ENCODE data around the gene TMEM120A.

The TMEM120A gene

DNA sequence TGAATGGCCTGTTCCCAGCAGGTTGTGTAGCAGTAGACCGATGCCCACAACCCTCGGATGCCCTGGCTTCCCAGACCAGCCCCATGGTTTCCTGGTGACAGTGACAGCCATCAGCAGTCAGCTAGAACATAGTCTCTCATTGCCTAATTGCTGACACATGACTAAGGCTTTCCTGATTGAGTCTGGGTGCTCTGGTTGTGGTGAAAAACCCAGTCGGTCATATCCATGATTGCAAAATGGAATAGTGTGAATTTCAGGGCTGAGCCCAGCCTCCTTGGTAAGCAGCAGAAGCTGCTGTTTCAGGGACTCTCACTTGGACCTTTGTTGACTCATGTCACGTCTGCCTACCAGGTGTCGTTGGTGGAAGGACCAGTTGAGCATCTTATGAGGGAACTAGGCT lies 42.9 kb downstream of the TMEM120A start:
- Histone ChIP-seq H3K27me3 (replicated peaks; ENCODE audit: insufficient read depth, low read length) (no peaks in the 10 kb centered on the region), H3K9ac (ENCODE audit: low read length) (no peak overlapping the region), H2AFZ (ENCODE audit: low read length) (no peak overlapping the region), H3K4me3 (ENCODE audit: low read length) (no peak overlapping the region), H3K36me3 (replicated peaks; ENCODE audit: insufficient read depth, low read length) (no peaks in the 10 kb centered on the region), H3K4me1 (ENCODE audit: low read length) (no peaks in the 10 kb centered on the region), H3K79me2 (ENCODE audit: low read length) (0 out of 2 replicates have a peak, but pooled peaks cover 4% of the 10 kb centered on the region), H4K20me1 (ENCODE audit: insufficient read depth, low read length) (no peaks in the 10 kb centered on the region), H3K27ac (ENCODE audit: low read length) (no peak overlapping the region), H3K9me2 (replicated peaks; ENCODE audit: insufficient read depth, low read length) (no peaks in the 10 kb centered on the region), H3F3A (ENCODE audit: insufficient read depth, low read length) (no peaks in the 10 kb centered on the region), H3K9me3 (replicated peaks; ENCODE audit: insufficient read depth, low read length) (no peaks in the 10 kb centered on the region), H3K4me2 (ENCODE audit: low read depth, low read length) (no peak overlapping the region)
- DNase-seq: no peak
- TF ChIP-seq, protein P1, sequence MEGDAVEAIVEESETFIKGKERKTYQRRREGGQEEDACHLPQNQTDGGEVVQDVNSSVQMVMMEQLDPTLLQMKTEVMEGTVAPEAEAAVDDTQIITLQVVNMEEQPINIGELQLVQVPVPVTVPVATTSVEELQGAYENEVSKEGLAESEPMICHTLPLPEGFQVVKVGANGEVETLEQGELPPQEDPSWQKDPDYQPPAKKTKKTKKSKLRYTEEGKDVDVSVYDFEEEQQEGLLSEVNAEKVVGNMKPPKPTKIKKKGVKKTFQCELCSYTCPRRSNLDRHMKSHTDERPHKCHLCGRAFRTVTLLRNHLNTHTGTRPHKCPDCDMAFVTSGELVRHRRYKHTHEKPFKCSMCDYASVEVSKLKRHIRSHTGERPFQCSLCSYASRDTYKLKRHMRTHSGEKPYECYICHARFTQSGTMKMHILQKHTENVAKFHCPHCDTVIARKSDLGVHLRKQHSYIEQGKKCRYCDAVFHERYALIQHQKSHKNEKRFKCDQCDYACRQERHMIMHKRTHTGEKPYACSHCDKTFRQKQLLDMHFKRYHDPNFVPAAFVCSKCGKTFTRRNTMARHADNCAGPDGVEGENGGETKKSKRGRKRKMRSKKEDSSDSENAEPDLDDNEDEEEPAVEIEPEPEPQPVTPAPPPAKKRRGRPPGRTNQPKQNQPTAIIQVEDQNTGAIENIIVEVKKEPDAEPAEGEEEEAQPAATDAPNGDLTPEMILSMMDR (IDR thresholded peaks at IDR 0.05; ENCODE audit: low read length): no peak
- TF ChIP-seq EZH2 (optimal IDR thresholded peaks at IDR 0.05; ENCODE audit: low read depth, low read length) (no peak), EZH2phosphoT487 (IDR thresholded peaks at IDR 0.05; ENCODE audit: low read length) (no peak)

DNA sequence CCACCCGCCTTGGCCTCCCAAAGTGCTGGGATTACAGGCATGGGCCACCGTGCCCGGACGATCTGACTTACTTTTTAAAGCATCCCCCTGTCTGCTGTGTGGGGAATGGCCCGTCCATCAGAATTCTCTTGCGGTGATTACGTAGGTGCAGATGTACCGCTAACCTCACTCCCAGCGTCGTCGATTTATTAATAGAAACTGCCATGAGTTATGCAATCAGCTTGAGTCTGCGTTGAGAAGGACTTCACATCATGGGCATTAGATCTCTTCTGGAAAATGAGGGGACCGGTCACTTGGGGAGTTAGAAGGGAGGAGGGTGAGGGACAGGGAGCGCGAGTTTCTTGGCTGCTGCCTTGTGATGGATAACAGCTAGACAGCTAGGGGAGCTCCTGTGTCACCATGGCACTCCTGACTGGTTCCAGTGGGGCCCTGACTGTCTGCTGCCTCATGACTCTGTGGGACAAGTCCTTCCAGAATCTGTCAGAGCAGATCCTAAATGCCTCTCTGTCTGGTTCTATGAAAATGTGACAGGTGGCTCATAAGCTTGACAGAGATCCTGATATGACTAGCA lies 44.2 kb downstream of the TMEM120A start:
- Histone ChIP-seq H3K27ac (ENCODE audit: low read length) (no peak overlapping the region), H3K4me2 (ENCODE audit: low read depth, low read length) (no peak overlapping the region), H3K79me2 (ENCODE audit: low read length) (0 out of 2 replicates have a peak, but pooled peaks cover 4% of the 10 kb centered on the region), H3F3A (ENCODE audit: insufficient read depth, low read length) (no peaks in the 10 kb centered on the region), H2AFZ (ENCODE audit: low read length) (no peak overlapping the region), H3K36me3 (replicated peaks; ENCODE audit: insufficient read depth, low read length) (no peaks in the 10 kb centered on the region), H3K9me3 (replicated peaks; ENCODE audit: insufficient read depth, low read length) (no peaks in the 10 kb centered on the region), H3K9me2 (replicated peaks; ENCODE audit: insufficient read depth, low read length) (no peaks in the 10 kb centered on the region), H3K4me1 (ENCODE audit: low read length) (no peaks in the 10 kb centered on the region), H4K20me1 (ENCODE audit: insufficient read depth, low read length) (no peaks in the 10 kb centered on the region), H3K9ac (ENCODE audit: low read length) (no peak overlapping the region), H3K27me3 (replicated peaks; ENCODE audit: insufficient read depth, low read length) (no peaks in the 10 kb centered on the region), H3K4me3 (ENCODE audit: low read length) (no peak overlapping the region)
- no peak for DNase-seq
- TF ChIP-seq EZH2phosphoT487 (IDR thresholded peaks at IDR 0.05; ENCODE audit: low read length) (no peak), EZH2 (optimal IDR thresholded peaks at IDR 0.05; ENCODE audit: low read depth, low read length) (no peak)
- TF ChIP-seq, protein P1 (IDR thresholded peaks at IDR 0.05; ENCODE audit: low read length): no peak

DNA sequence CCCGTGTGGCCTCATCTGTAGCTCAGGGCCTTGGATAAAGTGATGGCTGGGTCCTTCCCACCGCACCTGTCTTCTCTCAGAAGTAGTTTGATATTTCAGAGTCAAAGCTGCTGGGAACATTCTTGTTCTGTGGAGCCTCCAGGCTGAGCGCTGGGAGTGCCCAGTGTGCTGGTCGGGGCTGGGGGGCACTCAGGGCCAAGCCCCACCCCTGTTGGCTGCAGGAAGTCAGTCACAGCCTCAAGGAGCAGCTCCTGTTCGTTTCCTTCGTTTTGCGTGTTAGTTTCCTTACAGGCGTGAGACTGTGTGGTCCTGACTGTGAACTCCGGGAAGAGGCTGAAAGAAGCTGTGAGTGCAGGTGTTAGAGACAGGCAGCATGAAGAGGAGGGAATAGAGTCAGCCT lies 46.2 kb downstream of the TMEM120A start:
- no peak overlapping the region for H3K27ac ChIP-seq (ENCODE audit: low read length)

More for the DNA sequence above, 46.2 kb downstream of the TMEM120A start:
- Histone ChIP-seq H3K4me1 (ENCODE audit: low read length) (no peaks in the 10 kb centered on the region), H3K36me3 (replicated peaks; ENCODE audit: insufficient read depth, low read length) (no peaks in the 10 kb centered on the region; the same call in 1 of the 2 replicates), H3K9ac (ENCODE audit: low read length) (no peak overlapping the region), H3K27me3 (replicated peaks; ENCODE audit: insufficient read depth, low read length) (no peaks in the 10 kb centered on the region), H3K9me3 (replicated peaks; ENCODE audit: insufficient read depth, low read length) (no peaks in the 10 kb centered on the region), H3K4me2 (ENCODE audit: low read depth, low read length) (no peak overlapping the region), H3K4me3 (ENCODE audit: low read length) (no peak overlapping the region), H4K20me1 (ENCODE audit: insufficient read depth, low read length) (no peaks in the 10 kb centered on the region), H3K79me2 (ENCODE audit: low read length) (0 out of 2 replicates have a peak, but pooled peaks cover 4% of the 10 kb centered on the region), H3K9me2 (replicated peaks; ENCODE audit: insufficient read depth, low read length) (no peaks in the 10 kb centered on the region), H3F3A (ENCODE audit: insufficient read depth, low read length) (no peaks in the 10 kb centered on the region), H2AFZ (ENCODE audit: low read length) (no peak overlapping the region)
- DNase-seq: no peak
- TF ChIP-seq EZH2phosphoT487 (IDR thresholded peaks at IDR 0.05; ENCODE audit: low read length): no peak
- TF ChIP-seq, protein P1 (IDR thresholded peaks at IDR 0.05; ENCODE audit: low read length): no peak
- TF ChIP-seq EZH2 (optimal IDR thresholded peaks at IDR 0.05; ENCODE audit: low read depth, low read length): no peak

All from MM.1S (cell line).